Caki2 (cell line): ENCODE measurements around the gene TIGD1. TPM values are rescaled to one million over a fixed set of nuclear protein-coding genes. Genes with fewer than 3 reads are reported as not detected.
"Not testable (repeated sequence)": the region's sequence is repeated elsewhere in the genome, so short reads cannot be mapped to it uniquely, and the experiment has no call there.

Experiments used
- DNase-seq: peaks from one replicate; pipeline ENCODE4 v3.0.0-alpha.2; 2015; ENCODE audit warnings: low read depth
- in situ Hi-C: cut with HindIII; loops from 2 replicates; pipeline ENCODE4 v1.10.0; 2016; ENCODE audit warnings: low sequenced_read_pairs, low pct_unique_long_range_greater_than_20kb, mixed read lengths
- total RNA-seq: library from RNA; depleted of rRNA; stranded (reverse); fragments of >200 nt; shearing (Covaris generic); gene quantifications from 2 replicates; pipeline ENCODE4 v1.2.3, GENCODE V29; 2014; ENCODE audit warnings: low replicate concordance

Gene TIGD1
- total RNA-seq, 1 experiment from 2014 or later: 2.2 TPM

DNA sequence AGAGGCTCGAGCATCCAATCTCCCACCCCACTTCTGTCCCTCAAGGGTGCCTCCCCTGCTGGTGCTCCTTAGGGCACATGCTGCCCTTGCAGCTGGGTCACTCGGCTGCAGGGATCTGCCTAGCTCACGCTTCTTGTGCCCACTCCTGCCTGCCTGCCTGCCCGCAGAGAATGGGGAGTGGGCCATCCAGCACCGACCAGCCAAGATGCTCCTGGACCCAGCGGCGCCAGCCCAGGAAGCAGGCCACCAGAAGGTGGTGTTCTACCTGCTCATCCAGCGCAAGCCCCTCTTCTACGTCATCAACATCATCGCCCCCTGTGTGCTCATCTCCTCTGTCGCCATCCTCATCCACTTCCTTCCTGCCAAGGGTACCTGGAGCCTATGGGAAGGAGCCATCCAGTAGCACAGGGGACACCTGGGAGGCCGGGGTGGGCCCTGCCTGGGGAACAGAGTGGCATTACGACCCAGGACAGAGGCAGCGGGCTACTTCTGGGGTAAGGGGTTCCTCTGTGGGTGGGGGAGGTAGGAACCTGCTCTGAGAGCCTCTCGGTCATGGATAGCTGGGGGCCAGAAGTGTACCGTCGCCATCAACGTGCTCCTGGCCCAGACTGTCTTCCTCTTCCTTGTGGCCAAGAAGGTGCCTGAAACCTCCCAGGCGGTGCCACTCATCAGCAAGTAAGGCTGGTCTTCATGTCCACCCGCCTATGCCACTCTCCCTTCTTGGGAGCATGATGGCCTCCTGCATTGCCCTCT lies 7.5 kb downstream of the TIGD1 start:
- no peak for DNase-seq
- in situ Hi-C loops: no loop called here

DNA sequence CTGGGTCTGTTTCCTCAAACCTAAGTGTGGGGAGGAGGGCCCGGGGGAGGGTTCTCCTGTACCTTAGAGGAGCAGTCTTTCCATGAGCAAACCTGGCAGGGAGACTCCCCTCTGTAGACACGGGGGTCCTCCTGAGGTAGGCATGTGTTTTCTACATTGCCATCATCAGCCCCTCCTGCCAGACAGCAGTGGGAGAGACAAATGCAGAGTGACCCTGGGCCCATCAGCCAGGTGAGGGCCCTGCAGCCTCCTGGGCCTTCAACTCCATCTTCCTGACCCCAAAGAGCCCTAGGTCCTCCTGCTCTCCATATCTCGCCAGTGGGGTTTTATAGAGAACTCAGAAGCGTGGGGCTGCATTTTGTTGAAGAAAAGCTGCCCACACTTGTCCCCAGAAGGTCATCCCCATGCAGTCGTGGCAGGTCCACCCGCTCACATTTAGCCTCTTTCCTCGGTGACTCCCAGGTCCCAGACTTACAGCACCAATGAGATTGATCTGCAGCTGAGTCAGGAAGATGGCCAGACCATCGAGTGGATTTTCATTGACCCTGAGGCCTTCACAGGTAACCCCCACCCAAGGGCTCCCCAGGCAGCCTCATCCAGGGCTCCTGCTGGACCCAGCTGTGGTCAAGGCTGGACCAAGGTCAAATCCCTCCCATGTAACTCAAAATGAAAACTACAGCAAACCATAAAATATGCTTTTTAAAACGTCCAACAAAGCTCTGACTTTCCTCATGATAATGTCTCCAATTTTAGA lies 8.2 kb downstream of the TIGD1 start:
- no peak for DNase-seq
- in situ Hi-C loops: no loop called here

DNA sequence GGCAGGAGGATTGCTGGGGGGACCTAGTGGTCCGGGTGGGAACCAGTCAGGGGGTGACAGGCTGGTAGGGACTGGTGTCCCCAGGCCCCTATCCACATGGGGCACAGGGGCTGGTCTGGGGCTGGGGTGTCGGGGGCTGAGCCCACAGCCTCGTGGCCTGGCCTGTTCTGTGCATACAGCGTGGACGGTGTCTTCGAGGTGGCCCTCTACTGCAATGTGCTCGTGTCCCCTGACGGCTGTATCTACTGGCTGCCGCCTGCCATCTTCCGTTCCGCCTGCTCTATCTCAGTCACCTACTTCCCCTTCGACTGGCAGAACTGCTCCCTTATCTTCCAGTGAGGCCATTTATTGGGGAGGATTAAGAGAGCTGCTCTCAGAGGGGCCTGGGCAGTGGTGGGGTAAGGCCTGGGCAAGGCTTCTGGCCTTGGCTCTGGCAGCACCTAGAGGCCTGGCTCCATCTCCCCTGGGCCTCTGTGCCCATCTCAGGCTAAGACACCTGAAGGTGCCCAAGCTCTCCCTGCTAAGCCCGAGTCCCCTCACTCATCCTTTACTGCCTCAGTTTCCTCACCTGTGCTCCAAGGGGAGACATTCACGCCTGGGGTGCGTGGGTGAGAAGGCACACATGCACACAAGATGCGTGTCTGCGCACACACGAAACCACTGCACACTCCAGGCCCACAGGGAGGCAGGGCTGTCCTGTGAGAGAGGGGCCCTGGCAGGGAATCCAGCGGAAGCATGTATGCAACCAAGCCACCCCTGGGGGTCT lies 9.0 kb downstream of the TIGD1 start:
- in situ Hi-C loops: no loop called here
- no peak for DNase-seq

DNA sequence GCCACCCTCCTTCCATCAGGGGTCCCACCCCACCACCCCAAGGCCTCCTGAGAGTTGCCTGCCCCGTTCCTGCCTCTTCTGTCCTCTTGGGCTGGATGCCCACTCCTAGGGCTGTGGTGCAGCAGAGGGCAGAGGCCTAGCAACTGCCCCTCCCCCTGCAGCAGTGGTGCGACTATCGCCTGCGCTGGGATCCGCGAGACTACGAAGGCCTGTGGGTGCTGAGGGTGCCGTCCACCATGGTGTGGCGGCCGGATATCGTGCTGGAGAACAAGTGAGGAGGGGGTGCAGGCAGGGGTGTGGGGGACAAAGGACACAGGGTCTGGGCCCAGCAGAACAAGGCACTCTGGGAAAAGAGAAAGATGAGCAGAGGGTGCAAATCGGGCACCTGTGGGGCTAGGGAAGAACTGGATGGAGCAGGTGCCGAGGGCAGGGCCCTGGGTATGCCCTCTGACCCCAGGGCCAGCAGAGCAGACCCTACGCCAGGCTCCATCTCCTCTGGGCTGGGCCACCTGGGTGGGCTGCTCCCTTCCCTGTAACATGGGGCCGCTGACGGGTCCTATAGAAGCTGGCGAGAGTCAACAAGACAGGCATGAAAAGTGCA lies 9.8 kb downstream of the TIGD1 start:
- in situ Hi-C loops: no loop called here
- DNase-seq: no peak

DNA sequence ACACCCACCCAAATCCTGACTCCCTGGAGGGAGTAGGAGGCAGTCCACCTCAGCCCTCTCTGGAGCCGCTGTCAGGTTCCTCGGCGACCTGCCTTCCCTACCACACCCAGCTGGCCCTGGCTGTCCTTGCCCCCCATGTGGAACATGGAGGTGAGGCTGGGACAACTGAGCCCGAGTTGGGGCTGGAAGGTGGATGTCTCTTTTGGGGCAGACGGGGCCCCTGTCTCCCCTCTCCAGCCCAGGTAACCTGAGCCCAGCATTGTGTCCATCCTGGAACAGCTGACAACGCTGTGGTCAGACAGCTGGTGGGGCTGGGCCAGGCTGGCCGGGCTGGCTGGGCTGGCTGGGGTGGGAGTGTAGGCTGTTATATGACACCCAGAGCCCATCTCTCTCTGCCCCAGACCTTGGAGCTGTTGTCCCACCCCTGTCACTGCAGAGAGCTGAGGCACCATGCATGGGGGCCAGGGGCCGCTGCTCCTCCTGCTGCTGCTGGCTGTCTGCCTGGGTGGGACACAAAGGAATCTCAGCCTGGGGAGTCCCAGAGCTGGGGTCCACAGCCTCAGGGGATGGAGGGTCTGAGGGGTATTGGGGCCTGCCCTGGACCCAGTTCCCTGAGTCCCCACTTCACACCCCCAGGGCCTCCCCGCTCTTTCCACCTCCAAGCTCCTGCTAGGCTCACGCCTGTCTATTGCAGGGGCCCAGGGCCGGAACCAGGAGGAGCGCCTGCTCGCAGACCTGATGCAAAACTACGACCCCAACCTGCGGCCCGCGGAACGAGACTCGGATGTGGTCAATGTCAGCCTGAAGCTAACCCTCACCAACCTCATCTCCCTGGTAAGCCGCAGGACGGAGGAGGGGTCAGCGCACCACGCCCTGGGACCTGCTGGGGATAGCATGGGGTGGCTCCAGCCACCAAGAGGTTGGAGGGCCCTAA lies 10.8 kb downstream of the TIGD1 start, which contains the start of gene CHRNG:
Gene CHRNG, plus strand, starts transcription at position 395 of the 934 bp plus-strand sequence. Its CDS starts 56 bp downstream, at position 451.
- DNase-seq: no peak
- in situ Hi-C loops: no loop called here

DNA sequence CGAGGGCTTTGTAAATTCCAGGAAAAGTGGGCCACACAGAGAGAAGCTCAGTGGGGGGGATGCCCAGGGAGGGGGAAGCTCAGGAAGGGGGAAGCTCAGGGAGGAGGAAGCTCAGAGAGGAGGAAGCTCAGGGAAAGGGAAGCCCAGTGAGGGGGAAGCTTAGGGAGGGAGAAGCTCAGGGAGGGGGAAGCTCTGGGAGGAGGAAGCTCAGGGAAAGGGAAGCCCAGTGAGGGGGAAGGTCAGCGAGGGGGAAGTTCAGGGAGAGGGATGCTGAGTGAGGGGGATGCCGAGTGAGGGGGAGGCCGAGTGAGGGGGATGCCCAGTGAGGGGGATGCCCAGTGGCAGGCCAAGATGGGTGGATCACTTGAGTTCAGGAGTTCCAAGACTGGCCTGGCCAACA lies 11.7 kb downstream of the TIGD1 start:
- in situ Hi-C loops: no loop called here
- no peak for DNase-seq

DNA sequence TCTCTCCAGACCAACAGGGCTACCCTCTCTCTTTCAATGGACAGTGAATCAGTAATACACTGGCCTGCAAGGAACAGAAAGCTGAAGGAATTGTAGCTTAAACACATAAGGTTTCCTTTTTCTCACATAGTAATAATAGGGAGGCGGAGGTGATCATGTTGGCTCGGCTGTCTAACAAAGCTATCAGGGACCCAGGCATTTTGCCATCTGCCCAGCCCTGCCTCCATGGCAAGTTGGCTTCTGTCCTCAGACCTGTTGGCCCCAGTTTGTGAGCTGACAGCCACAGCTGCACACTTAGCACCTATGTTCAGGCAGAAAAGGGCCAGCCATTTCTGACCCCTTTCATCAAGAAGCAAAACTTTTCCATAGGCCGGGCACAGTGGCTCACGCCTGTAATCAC lies 12.9 kb downstream of the TIGD1 start:
- in situ Hi-C loops: no loop called here

DNA sequence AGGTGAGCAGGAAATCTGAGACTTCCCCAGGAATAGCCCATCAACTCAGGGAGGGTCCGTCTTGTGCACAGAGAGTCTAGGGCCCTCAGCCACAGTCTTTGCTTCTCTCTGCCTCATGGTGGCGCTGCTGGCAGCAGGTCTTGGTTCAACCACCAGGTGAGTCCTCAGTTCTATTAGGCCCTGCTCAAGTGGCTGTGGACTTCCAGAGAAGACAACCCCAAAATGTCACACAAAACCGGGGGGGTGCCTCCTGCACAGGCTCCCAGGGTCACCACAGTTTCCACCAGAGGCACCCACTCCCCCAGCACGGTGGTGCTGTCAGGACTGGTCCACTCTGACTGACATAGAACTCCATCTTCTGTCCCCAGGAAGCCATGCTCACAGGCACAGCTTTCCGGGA lies 13.3 kb downstream of the TIGD1 start:
- DNase-seq: no peak
- in situ Hi-C loops: no loop called here

More for the DNA sequence above, 12.9 kb downstream of the TIGD1 start:
- no peak for DNase-seq

DNA sequence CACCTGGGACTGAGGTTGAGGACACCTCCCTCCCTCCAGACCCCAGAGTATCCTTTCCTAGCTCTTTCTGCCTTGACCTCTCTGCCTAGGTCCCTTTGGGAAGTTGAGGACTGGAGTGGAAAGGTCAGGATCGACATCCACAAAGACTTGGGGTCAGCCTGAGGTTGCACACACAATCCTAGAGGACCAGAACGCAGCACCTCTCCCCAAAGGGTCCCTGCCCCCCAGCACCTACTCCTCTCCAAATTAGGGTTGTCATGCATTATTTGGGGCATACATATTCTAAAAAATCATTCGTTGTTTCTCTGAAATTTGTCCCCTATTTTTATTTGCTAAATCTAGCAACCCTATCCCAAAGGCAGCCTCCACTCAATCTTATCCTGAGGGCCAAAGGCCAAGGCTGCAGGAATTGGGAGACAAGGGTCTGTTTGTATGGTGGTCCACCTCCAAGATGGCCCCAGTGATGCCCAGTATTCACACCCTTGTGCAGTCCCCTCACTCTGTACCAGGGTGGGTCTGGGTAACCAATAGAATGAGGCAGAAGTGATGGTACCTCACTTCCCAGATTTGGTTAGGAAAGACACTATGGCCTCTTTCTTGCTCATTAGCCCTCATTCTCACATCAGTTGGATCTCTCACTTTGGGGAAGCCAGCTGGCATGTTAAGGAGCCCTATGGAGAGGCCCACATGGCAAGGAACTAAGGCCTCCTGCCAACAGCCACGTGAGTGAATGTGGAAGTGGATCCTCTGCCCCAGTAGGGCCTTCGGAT lies 14.4 kb downstream of the TIGD1 start:
- DNase-seq: no peak
- in situ Hi-C loops: no loop called here

DNA sequence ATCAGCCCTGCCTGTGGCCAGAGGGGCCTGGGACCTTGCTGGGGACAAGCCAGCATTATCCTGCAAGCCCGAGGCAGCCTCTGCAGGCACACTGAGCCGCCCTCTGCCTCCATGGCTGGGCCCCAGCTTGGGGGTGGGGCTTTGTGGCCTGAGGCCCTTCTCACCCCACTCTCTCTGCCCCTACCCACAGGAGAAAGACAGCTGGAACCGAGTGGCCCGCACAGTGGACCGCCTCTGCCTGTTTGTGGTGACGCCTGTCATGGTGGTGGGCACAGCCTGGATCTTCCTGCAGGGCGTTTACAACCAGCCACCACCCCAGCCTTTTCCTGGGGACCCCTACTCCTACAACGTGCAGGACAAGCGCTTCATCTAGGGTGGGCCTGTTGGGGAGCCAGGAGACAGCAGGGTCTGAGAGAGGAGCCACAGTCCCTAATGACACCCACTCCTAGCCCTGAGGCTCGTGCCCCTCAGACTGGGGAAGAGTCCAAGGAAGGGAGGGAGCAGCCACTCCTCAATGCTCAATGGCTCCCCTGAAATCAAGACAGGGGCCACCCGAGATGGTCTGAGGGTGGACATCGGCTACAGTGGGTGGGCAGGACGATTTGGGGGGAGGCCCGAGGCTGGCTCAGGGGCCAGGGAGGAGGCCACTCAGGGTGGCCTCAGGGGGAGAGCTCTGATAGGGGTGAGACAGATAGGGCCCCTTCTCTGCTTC lies 15.3 kb downstream of the TIGD1 start:
- in situ Hi-C loops: no loop called here
- DNase-seq: no peak

DNA sequence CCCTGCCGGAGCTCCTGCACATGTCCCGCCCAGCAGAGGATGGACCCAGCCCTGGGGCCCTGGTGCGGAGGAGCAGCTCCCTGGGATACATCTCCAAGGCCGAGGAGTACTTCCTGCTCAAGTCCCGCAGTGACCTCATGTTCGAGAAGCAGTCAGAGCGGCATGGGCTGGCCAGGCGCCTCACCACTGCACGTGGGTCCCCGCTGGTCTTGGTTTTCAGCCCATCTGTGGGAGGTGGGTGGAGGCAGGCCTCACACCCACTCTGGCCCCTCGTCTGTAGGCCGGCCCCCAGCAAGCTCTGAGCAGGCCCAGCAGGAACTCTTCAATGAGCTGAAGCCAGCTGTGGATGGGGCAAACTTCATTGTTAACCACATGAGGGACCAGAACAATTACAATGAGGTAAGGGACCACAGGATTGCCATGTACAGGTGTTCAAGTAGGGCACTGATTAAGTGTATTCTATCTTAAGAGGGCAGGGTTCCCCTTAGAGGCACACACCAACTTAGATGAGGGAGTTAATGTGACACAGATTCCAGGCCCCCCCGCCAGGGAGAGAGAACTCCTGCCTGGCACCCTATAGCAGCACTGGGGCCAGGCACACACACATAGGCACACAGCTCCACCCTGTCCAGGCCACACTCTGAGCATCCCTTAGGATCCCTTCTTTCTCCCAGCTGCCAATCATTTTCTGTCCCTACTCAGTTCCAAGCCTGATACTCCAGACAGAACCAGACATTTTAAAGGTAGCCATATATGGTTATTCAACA lies 16.2 kb downstream of the TIGD1 start:
- in situ Hi-C loops: no loop called here

DNA sequence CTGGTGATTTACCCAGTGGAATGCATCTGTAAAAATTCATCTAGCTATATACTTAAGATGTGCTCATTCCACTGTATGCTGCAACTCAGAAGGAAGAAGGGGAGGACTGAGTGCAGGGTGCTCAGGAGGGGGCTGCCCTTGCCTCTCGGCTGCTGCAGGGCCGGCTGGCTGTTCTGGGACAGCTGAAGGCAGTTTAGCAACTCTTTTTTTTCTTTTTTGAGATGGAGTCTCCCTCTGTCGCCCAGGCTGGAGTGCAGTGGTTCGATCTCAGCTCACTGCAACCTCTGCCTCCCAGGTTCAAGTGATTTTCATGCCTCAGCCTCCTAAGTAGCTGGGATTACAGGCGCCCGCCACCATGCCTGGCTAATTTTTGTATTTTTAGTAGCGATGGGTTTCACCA lies 17.5 kb downstream of the TIGD1 start:
- DNase-seq, in situ Hi-C loops: not testable (repeated sequence)

More for the DNA sequence above, 16.2 kb downstream of the TIGD1 start:
- no peak for DNase-seq

DNA sequence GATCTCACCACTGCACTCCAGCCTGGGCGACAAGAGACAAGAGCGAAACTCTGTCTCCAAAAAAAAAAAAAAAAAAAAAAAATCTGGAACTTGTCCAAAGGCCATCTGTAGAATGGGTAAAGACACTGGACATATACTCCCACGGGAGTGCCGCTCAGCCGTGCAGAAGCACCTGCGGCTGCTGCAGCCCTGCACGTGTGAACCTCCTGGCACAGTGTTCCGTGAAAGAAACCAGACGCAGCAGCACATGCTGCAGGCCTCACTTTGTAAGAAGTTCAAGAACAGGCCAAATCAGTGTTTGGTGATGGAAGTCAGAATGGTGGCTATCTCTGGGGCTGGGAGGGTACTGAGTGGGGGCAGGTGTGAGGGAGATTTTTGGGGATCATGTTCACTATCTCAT lies 17.9 kb downstream of the TIGD1 start:
- no peak for DNase-seq
- in situ Hi-C loops: no loop called here

DNA sequence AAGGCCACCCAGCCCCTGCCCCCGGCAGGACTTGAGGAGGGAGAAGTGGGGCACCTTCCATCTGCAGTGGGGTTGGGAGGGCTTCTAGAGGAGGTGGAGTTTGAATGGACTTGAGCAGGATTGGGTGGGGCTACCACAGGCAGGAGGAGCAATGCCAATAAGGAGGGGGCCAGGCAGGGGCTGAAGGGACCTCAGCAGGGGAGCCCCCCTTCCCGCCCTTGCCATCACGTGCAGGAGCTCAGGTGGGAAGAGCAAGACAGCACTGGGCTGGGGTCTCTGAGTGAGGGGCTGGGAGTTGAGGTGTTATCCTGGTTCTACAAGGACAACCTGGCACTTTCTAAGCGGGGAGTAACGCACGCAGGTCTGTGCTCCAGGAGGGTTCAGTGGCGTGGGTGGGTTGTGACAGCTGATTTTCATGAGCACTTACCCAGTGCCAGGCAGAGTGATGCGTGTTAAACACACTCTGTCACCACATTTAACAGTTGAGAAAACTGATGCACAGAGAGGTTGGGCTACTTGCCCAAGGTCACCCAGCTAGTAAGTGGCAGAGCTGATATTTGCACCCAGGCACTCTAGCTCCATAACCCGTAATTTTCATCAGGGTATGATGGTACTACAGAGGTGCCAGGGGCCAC lies 19.6 kb downstream of the TIGD1 start:
- no peak for DNase-seq
- in situ Hi-C loops: no loop called here

DNA sequence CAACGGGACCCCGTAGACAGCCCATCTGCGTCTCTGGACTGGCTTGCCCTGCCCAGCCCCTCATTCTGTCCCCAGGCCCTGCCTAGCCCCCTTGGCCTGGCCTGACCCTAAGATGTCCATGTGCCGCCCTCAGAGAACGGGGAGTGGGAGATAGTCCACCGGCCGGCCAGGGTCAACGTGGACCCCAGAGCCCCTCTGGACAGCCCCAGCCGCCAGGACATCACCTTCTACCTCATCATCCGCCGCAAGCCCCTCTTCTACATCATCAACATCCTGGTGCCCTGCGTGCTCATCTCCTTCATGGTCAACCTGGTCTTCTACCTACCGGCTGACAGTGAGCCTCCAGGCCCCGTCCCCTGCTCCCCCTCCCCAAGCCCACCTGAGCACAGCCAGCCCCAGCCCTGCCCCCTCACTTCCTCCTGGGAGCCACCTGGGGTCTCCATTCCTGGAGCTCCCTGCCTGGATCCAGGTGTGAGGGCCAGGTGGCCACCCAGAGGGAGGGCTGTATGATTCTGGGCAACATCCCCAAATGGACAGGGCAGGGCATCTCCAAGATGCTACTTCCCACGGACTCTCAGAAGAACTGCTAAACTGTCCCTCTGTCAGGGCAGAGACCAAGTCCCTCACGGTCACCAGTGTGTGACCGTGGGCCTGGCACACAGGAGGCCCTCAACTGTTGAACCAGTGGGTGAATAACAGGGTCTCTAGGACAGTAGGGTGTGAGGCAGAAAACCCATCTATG lies 20.4 kb downstream of the TIGD1 start:
- no peak for DNase-seq
- in situ Hi-C loops: no loop called here
